Gastroesophageal sphincter (tissue), 4 donors: Measurements from ENCODE around the gene MIX23. TPM values are rescaled to one million over a fixed set of nuclear protein-coding genes. Genes with fewer than 3 reads are reported as not detected.

Source experiments
- ATAC-seq: fragments of 150-250 bp; one replicate; pipeline ENCODE4 v1.9.1; 2016; ENCODE audit warnings: mild to moderate bottlenecking, moderate library complexity
- H3K27ac ChIP-seq, 4 donors: fragments of 200-600 bp; sonication (generic) in 3 of 4; 1 replicate in 3 of 4; 2 replicates in 1 of 4; pipeline ENCODE4 v1.5.1; 2016 to 2019
- H3K27me3 ChIP-seq: fragments of 200-600 bp; sonication (generic); one replicate; pipeline ENCODE4 v1.5.1; 2019
- H3K36me3 ChIP-seq, 2 donors: fragments of 200-600 bp; sonication (generic); one replicate each; pipeline ENCODE4 v1.5.1; 2019; ENCODE audit warnings: control low read depth in 1 of 2
- H3K4me1 ChIP-seq, 3 donors: fragments of 200-600 bp; sonication (generic); 1 replicate in 2 of 3; 2 replicates in 1 of 3; pipeline ENCODE4 v1.5.1; 2016 to 2019; ENCODE audit warnings: control low read depth in 2 of 3
- H3K4me3 ChIP-seq, 2 donors: fragments of 200-600 bp; sonication (generic); one replicate each; pipeline ENCODE4 v1.5.1; 2019; ENCODE audit warnings: mild to moderate bottlenecking in 1 of 2, moderate library complexity in 1 of 2
- H3K9me3 ChIP-seq, 3 donors: fragments of 200-600 bp; sonication (generic); one replicate each; pipeline ENCODE4 v1.5.1; 2017 to 2019; ENCODE audit warnings: control low read depth in 2 of 3
- CTCF ChIP-seq, 4 experiments: fragments of 200-600 bp in 2 of 4; fragments of 450-650 bp in 2 of 4; sonication (generic) in 1 of 4; IDR thresholded peaks; one replicate each; pipeline ENCODE4 v1.5.1; 2017 to 2019; ENCODE audit warnings: antibody characterized with exemption in 4 of 4, mild to moderate bottlenecking in 2 of 4, moderate library complexity in 2 of 4
- EP300 ChIP-seq: sonication (generic); formaldehyde crosslinking; IDR thresholded peaks from one replicate; pipeline ENCODE4 v1.6.1; 2017; ENCODE audit warnings: antibody characterized with exemption, mild to moderate bottlenecking
- POLR2A ChIP-seq, 2 donors: fragments of 450-650 bp; IDR thresholded peaks; one replicate each; pipeline ENCODE4 v1.6.1; 2017; ENCODE audit warnings: antibody characterized with exemption in 2 of 2, mild to moderate bottlenecking in 2 of 2, moderate library complexity in 1 of 2
- POLR2AphosphoS5 ChIP-seq: sonication (generic); formaldehyde crosslinking; IDR thresholded peaks from one replicate; pipeline ENCODE4 v1.6.1; 2017; ENCODE audit warnings: antibody characterized with exemption
- WGBS, 2 donors: methylation state at CpG; one replicate each; pipeline ENCODE4 v1.1.5; 2018; ENCODE audit warnings: low coverage in 1 of 2; 5-methylcytosine and 5-hydroxymethylcytosine counted together
- total RNA-seq, 4 donors: library from RNA; depleted of rRNA; stranded (reverse); fragments of >200 nt; gene quantifications; one replicate each; pipeline ENCODE4 v1.1.0, GENCODE V29; 2016

Gene MIX23
- total RNA-seq, 4 donors from 2014 or later: 8.2 to 23.8 (median 16.1) TPM

GRCh38 chr3:122316368-122316767 lies 66.7 kb downstream of the MIX23 start:
- no peaks in the 10 kb centered on the region for H3K9me3 ChIP-seq
- WGBS, 2 donors: 63 to 83% methylated on average over 5 of the region's 5 CpGs
- H3K4me1 ChIP-seq: no peaks in the 10 kb centered on the region
- H3K36me3 ChIP-seq: no peaks in the 10 kb centered on the region
- TF ChIP-seq CTCF (IDR thresholded peaks at IDR 0.05): no peak
- no peak for TF ChIP-seq EP300
- no peak for TF ChIP-seq POLR2AphosphoS5
- no peak for TF ChIP-seq POLR2A (IDR thresholded peaks at IDR 0.05)
- peaks cover 11% of the 10 kb centered on the region for H3K27me3 ChIP-seq
- no peak for ATAC-seq
- H3K4me3 ChIP-seq: no peak overlapping the region
- H3K27ac ChIP-seq: no peak overlapping the region

GRCh38 chr3:122315619-122316018 lies 67.4 kb downstream of the MIX23 start:
- Histone ChIP-seq H3K27ac (no peak overlapping the region), H3K4me1 (no peaks in the 10 kb centered on the region), H3K36me3 (no peaks in the 10 kb centered on the region), H3K27me3 (peaks cover 11% of the 10 kb centered on the region), H3K4me3 (no peak overlapping the region), H3K9me3 (no peaks in the 10 kb centered on the region)
- TF ChIP-seq EP300: no peak
- 47% methylated on average over 3 of the region's 4 CpGs; no CpG with 5 or more reads in 1 of the 2 donors for WGBS, 2 donors
- no peak for ATAC-seq

- Histone ChIP-seq H3K36me3 (no peaks in the 10 kb centered on the region), H3K27ac (no peak overlapping the region), H3K27me3 (peaks cover 11% of the 10 kb centered on the region), H3K9me3 (no peaks in the 10 kb centered on the region), H3K4me3 (no peak overlapping the region), H3K4me1 (no peaks in the 10 kb centered on the region)
- no peak for TF ChIP-seq POLR2AphosphoS5
- TF ChIP-seq POLR2A (IDR thresholded peaks at IDR 0.05): no peak
- no peak for TF ChIP-seq EP300
- TF ChIP-seq CTCF (IDR thresholded peaks at IDR 0.05): no peak
- WGBS, 2 donors: 74 to 100% methylated on average over 1 to 2 of the region's 2 CpGs
- no peak for ATAC-seq
Measured at GRCh38 chr3:122314228-122314876, 68.7 kb downstream of the MIX23 start.

- Histone ChIP-seq H3K27ac (no peak overlapping the region), H3K4me3 (no peak overlapping the region), H3K27me3 (peaks cover 11% of the 10 kb centered on the region), H3K9me3 (no peaks in the 10 kb centered on the region), H3K36me3 (no peaks in the 10 kb centered on the region), H3K4me1 (no peaks in the 10 kb centered on the region)
- 43 to 45% methylated on average over 3 of the region's 3 CpGs for WGBS, 2 donors
- ATAC-seq: no peak
- TF ChIP-seq CTCF (IDR thresholded peaks at IDR 0.05): no peak
Measured at GRCh38 chr3:122313281-122313680, 69.8 kb downstream of the MIX23 start.

- TF ChIP-seq EP300: no peak
- no peak for TF ChIP-seq CTCF (IDR thresholded peaks at IDR 0.05)
- TF ChIP-seq POLR2A (IDR thresholded peaks at IDR 0.05): no peak
- TF ChIP-seq POLR2AphosphoS5: no peak
- peaks cover 11% of the 10 kb centered on the region for H3K27me3 ChIP-seq
- H3K9me3 ChIP-seq: no peaks in the 10 kb centered on the region
- H3K27ac ChIP-seq: no peak overlapping the region
- no peak overlapping the region for H3K4me3 ChIP-seq
- H3K36me3 ChIP-seq: no peaks in the 10 kb centered on the region
- no peaks in the 10 kb centered on the region for H3K4me1 ChIP-seq
- no peak for ATAC-seq
Measured at GRCh38 chr3:122312826-122313225, 70.2 kb downstream of the MIX23 start.
